Measurements from ENCODE around the gene ARMC2.

DNA sequence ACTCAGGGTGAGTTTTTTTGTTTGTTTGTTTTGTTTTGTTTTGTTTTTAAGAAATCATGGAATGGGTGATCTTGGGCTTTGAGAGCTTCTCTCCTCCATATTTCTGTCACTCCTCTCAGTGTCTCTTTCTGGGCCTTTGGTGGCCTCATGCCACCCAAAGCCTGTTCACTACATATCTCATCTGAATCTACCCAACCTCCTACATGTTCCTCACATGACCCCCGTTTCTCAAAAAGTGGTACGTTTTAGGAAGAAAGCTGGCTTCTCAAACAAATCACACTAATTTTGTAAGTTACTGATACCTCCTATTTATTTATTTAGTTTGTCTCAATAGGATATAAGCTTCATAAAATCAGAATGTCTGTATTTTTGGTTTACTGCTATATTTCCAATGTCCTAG is 166.4 kb downstream of the ARMC2 start:
- TF ChIP-seq EZH2 (IDR thresholded peaks at IDR 0.05; ENCODE audit: borderline replicate concordance, insufficient read depth, low read depth, low read length, poor library complexity, severe bottlenecking) (no peak), CTCF (IDR thresholded peaks at IDR 0.05) (no peak)

All from B cell (primary cell).